ENCODE results near the gene AKR1D1. TPM values are rescaled to one million over a fixed set of nuclear protein-coding genes. Genes with fewer than 3 reads are reported as not detected.

The AKR1D1 gene
- total RNA-seq, 1 experiment from 2014 or later, result 0.10 TPM

DNA sequence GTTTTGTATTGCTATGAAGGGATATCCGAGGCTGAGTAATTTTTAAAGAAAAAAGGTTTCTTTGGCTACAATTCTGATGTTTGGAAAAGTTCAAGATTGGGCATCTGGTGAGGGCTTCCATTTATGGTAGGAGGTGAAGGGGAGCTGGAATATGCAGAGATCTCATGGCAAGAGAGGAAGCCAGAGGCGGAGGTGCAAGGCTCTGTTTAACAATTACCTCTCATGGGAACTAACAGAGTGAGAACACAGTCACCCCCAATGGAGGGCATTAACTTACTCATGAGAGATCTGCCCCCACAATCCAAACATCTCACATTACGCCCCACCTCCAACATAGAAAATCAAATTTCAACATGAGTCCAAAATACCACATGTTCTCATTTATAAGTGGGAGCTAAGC, 62.0 kb downstream of the AKR1D1 start:
- no peaks in the 10 kb centered on the region for H3K79me2 ChIP-seq (ENCODE audit: insufficient read depth, low read length)
- DNase-seq (ENCODE audit: low read depth, low spot score) (no peak), ATAC-seq (no peak)
- ChIA-PET POLR2A (no interaction called here), CTCF (no interaction called here), RAD21 (ENCODE audit: low non-redundant PET in 1 of 2, low total read pairs in 2 of 2, uncharacterized antibody in 2 of 2, unreplicated experiment in 2 of 2) (no interaction called here)
- H3K27ac ChIP-seq (ENCODE audit: low read depth, low read length), result no peak overlapping the region
- no peak overlapping the region for H3K4me2 ChIP-seq (ENCODE audit: low read length)
- BruUV-seq (replicated peaks), result no TSS peak
- intact Hi-C loops (cut with micrococcal nuclease), result no loop called here
- H3K9ac ChIP-seq (ENCODE audit: low read length), result no peak overlapping the region
- no peaks in the 10 kb centered on the region for H3K9me3 ChIP-seq (ENCODE audit: control insufficient read depth in 1 of 2, insufficient read depth in 1 of 2, low read depth in 1 of 2, low read length in 2 of 2)
- no peak overlapping the region for H2AFZ ChIP-seq (ENCODE audit: low read depth, low read length, poor library complexity, severe bottlenecking)
- no peak for TF ChIP-seq YY1 (IDR thresholded peaks at IDR 0.05; ENCODE audit: extremely low read depth, insufficient replicate concordance, low read depth, low read length)
- TF ChIP-seq, protein P1, sequence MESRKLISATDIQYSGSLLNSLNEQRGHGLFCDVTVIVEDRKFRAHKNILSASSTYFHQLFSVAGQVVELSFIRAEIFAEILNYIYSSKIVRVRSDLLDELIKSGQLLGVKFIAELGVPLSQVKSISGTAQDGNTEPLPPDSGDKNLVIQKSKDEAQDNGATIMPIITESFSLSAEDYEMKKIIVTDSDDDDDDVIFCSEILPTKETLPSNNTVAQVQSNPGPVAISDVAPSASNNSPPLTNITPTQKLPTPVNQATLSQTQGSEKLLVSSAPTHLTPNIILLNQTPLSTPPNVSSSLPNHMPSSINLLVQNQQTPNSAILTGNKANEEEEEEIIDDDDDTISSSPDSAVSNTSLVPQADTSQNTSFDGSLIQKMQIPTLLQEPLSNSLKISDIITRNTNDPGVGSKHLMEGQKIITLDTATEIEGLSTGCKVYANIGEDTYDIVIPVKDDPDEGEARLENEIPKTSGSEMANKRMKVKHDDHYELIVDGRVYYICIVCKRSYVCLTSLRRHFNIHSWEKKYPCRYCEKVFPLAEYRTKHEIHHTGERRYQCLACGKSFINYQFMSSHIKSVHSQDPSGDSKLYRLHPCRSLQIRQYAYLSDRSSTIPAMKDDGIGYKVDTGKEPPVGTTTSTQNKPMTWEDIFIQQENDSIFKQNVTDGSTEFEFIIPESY (IDR thresholded peaks at IDR 0.05; ENCODE audit: extremely low read depth, insufficient replicate concordance, low read length), result no peak
- no peak for TF ChIP-seq ZFX (IDR thresholded peaks at IDR 0.05)
- no peak for TF ChIP-seq POLR2A (IDR thresholded peaks at IDR 0.05; ENCODE audit: borderline replicate concordance, extremely low read depth, insufficient read depth, insufficient read length)
- TF ChIP-seq SRF (IDR thresholded peaks at IDR 0.05; ENCODE audit: low read depth), result no peak
- no peaks in the 10 kb centered on the region for H3K4me1 ChIP-seq (ENCODE audit: control insufficient read depth in 1 of 2, insufficient read depth in 2 of 2, low read length in 2 of 2)
- no peaks in the 10 kb centered on the region for H3K9me2 ChIP-seq (ENCODE audit: insufficient read depth)
- no peak overlapping the region for H3K4me3 ChIP-seq (replicated peaks in 1 of 2; ENCODE audit: low read depth in 1 of 2, low read length in 2 of 2)
- H3K27me3 ChIP-seq (ENCODE audit: insufficient read depth, low read length), result no peaks in the 10 kb centered on the region
- no peaks in the 10 kb centered on the region for H4K20me1 ChIP-seq (ENCODE audit: insufficient read depth)
- no peaks in the 10 kb centered on the region for H3K36me3 ChIP-seq (ENCODE audit: control insufficient read depth in 1 of 2, insufficient read depth in 2 of 2, low read length in 2 of 2)

DNA sequence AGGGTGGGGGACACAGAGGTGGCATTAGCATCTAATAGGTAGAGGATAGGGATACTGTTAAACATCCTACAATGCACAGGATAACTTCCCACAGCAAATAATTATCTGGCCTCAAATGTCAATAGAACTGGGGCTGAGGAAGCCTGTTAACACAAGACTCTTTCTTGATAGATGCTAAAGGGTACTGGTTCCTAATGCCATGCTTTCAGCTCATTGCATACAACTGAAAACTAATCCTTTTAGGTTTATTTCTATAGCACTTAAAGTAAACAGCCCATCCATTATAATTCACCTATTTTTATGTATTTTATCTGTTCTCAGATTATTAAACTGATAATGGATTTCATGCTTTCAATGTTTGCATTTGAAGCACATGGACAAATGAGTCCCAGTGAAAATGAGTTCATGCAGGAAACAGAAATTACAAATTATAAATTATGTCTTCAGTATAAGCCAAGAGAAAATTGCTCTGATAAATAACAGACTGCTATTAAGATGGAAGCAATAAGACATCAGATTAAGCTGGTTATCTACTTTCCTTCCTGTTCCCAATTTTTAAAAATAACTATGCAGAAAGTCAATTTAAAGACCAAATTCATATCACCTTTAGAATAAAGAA, 66.4 kb downstream of the AKR1D1 start:
- ChIA-PET POLR2A (interaction anchor here (0.7 kb wide), 1 partner anchor 50 kb away, joined by 4 read pairs; no protein-coding TSS in a partner anchor), CTCF (no interaction called here), RAD21 (ENCODE audit: low non-redundant PET in 1 of 2, low total read pairs in 2 of 2, uncharacterized antibody in 2 of 2, unreplicated experiment in 2 of 2) (interaction anchor here in 1 of 2 experiments (1.0 kb wide), 1 partner anchor 19 kb away, joined by 3 read pairs; no protein-coding TSS in a partner anchor)
- H3K36me3 ChIP-seq (ENCODE audit: control insufficient read depth in 1 of 2, insufficient read depth in 2 of 2, low read length in 2 of 2), result no peaks in the 10 kb centered on the region
- BruUV-seq (replicated peaks), result no TSS peak
- no peaks in the 10 kb centered on the region for H3K27me3 ChIP-seq (ENCODE audit: insufficient read depth, low read length)
- intact Hi-C loops (cut with micrococcal nuclease), result no loop called here
- H4K20me1 ChIP-seq (ENCODE audit: insufficient read depth), result no peaks in the 10 kb centered on the region
- H3K9me2 ChIP-seq (ENCODE audit: insufficient read depth), result no peaks in the 10 kb centered on the region
- ATAC-seq (no peak), DNase-seq (ENCODE audit: low read depth, low spot score) (no peak)
- H2AFZ ChIP-seq (ENCODE audit: low read depth, low read length, poor library complexity, severe bottlenecking), result no peak overlapping the region
- no peaks in the 10 kb centered on the region for H3K79me2 ChIP-seq (ENCODE audit: insufficient read depth, low read length)
- no peak overlapping the region for H3K9ac ChIP-seq (ENCODE audit: low read length)
- H3K4me2 ChIP-seq (ENCODE audit: low read length), result no peak overlapping the region
- H3K27ac ChIP-seq (ENCODE audit: low read depth, low read length), result no peak overlapping the region
- no peaks in the 10 kb centered on the region for H3K9me3 ChIP-seq (ENCODE audit: control insufficient read depth in 1 of 2, insufficient read depth in 1 of 2, low read depth in 1 of 2, low read length in 2 of 2)
- no peak overlapping the region for H3K4me3 ChIP-seq (replicated peaks in 1 of 2; ENCODE audit: low read depth in 1 of 2, low read length in 2 of 2)
- no peaks in the 10 kb centered on the region for H3K4me1 ChIP-seq (ENCODE audit: control insufficient read depth in 1 of 2, insufficient read depth in 2 of 2, low read length in 2 of 2)
- TF ChIP-seq ELF1 (IDR thresholded peaks at IDR 0.05; ENCODE audit: borderline replicate concordance, low read depth), result no peak
- no peak for TF ChIP-seq SRF (IDR thresholded peaks at IDR 0.05; ENCODE audit: low read depth)
- TF ChIP-seq SIN3A (IDR thresholded peaks at IDR 0.05; ENCODE audit: low read depth), result no peak
- no peak for TF ChIP-seq YY1 (IDR thresholded peaks at IDR 0.05; ENCODE audit: extremely low read depth, insufficient replicate concordance, low read depth, low read length)
- no peak for TF ChIP-seq EZH2 (IDR thresholded peaks at IDR 0.05)
- TF ChIP-seq, protein P2, sequence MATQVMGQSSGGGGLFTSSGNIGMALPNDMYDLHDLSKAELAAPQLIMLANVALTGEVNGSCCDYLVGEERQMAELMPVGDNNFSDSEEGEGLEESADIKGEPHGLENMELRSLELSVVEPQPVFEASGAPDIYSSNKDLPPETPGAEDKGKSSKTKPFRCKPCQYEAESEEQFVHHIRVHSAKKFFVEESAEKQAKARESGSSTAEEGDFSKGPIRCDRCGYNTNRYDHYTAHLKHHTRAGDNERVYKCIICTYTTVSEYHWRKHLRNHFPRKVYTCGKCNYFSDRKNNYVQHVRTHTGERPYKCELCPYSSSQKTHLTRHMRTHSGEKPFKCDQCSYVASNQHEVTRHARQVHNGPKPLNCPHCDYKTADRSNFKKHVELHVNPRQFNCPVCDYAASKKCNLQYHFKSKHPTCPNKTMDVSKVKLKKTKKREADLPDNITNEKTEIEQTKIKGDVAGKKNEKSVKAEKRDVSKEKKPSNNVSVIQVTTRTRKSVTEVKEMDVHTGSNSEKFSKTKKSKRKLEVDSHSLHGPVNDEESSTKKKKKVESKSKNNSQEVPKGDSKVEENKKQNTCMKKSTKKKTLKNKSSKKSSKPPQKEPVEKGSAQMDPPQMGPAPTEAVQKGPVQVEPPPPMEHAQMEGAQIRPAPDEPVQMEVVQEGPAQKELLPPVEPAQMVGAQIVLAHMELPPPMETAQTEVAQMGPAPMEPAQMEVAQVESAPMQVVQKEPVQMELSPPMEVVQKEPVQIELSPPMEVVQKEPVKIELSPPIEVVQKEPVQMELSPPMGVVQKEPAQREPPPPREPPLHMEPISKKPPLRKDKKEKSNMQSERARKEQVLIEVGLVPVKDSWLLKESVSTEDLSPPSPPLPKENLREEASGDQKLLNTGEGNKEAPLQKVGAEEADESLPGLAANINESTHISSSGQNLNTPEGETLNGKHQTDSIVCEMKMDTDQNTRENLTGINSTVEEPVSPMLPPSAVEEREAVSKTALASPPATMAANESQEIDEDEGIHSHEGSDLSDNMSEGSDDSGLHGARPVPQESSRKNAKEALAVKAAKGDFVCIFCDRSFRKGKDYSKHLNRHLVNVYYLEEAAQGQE (IDR thresholded peaks at IDR 0.05; ENCODE audit: low read depth), result no peak
- TF ChIP-seq CEBPB (IDR thresholded peaks at IDR 0.05; ENCODE audit: low read depth), result no peak
- TF ChIP-seq RAD21 (IDR thresholded peaks at IDR 0.05; ENCODE audit: low read depth), result no peak
- TF ChIP-seq SP1 (IDR thresholded peaks at IDR 0.05; ENCODE audit: low read depth), result no peak
- no peak for TF ChIP-seq ZNF274 (IDR thresholded peaks at IDR 0.05; ENCODE audit: low read depth, low read length)
- no peak for TF ChIP-seq TCF7L2 (IDR thresholded peaks at IDR 0.05; ENCODE audit: borderline replicate concordance, extremely low read depth, insufficient read depth, insufficient read length)
- no peak for TF ChIP-seq JUND (IDR thresholded peaks at IDR 0.05)
- TF ChIP-seq POLR2A (IDR thresholded peaks at IDR 0.05; ENCODE audit: borderline replicate concordance, extremely low read depth, insufficient read depth, insufficient read length), result no peak
- TF ChIP-seq FOSL1 (IDR thresholded peaks at IDR 0.05; ENCODE audit: low read depth), result no peak
